Naive thymus-derived CD4-positive, alpha-beta T cell (primary cell): Measurements from ENCODE around the gene WWTR1. TPM values are rescaled to one million over a fixed set of nuclear protein-coding genes. Genes with fewer than 3 reads are reported as not detected.

ENCODE experiments used
- ATAC-seq: fragments of 150-1000 bp; cut with Tn5 transposase; 2 replicates; pipeline ENCODE4 v1.10.0; 2021; ENCODE audit warnings: mild to moderate bottlenecking, moderate library complexity
- CTCF ChIA-PET: fragments of 350-600 bp; sonication (Branson Sonifier 250); formaldehyde crosslinking; loops from one replicate; lab custom pipeline; 2021; ENCODE audit warnings: antibody characterized with exemption; lab: Charles Lee
- POLR2A ChIA-PET: fragments of 350-600 bp; sonication (Branson Sonifier 250); formaldehyde crosslinking; loops from one replicate; lab custom pipeline; 2021; ENCODE audit warnings: antibody characterized with exemption, inconsistent platforms; lab: Charles Lee
- DNase-seq, 9 donors: peaks; one replicate each; pipeline versions ENCODE4 v3.0.0 to v3.0.0-alpha.2; 2020 to 2022; ENCODE audit warnings: mixed read lengths in 1 of 9
- H3K27ac ChIP-seq: one replicate; pipeline ENCODE4 v1.7.0; 2013; ENCODE audit warnings: mild to moderate bottlenecking, low read depth, low read length, moderate library complexity
- H3K27me3 ChIP-seq, 2 donors: one replicate each; pipeline ENCODE4 v1.7.0; 2013; ENCODE audit warnings: low read length in 2 of 2, mild to moderate bottlenecking in 2 of 2, moderate library complexity in 2 of 2; ENCODE audit not compliant: control insufficient read depth in 2 of 2, insufficient read depth in 2 of 2
- H3K36me3 ChIP-seq, 3 experiments: 1 replicate in 2 of 3; 2 replicates in 1 of 3; pipeline ENCODE4 v1.7.0; 2013; ENCODE audit warnings: low read length in 3 of 3, mild to moderate bottlenecking in 3 of 3, moderate library complexity in 1 of 3; ENCODE audit not compliant: insufficient read depth in 3 of 3, control insufficient read depth in 2 of 3
- H3K4me1 ChIP-seq, 2 donors: one replicate each; pipeline ENCODE4 v1.7.0; 2013; ENCODE audit warnings: low read length in 2 of 2, mild to moderate bottlenecking in 2 of 2, moderate library complexity in 1 of 2; ENCODE audit not compliant: control insufficient read depth in 2 of 2, insufficient read depth in 2 of 2
- H3K4me3 ChIP-seq: 2 replicates; pipeline ENCODE4 v1.7.0; 2013; ENCODE audit warnings: mild to moderate bottlenecking, low read length
- H3K9me3 ChIP-seq, 3 experiments: 1 replicate in 2 of 3; 2 replicates in 1 of 3; pipeline ENCODE4 v1.7.0; 2013; ENCODE audit warnings: low read length in 3 of 3; ENCODE audit not compliant: control insufficient read depth in 2 of 3
- H3K27ac Mint-ChIP-seq, 9 donors: one replicate each; pipeline ENCODE4 v1.8.0; 2020 to 2022; ENCODE audit warnings: mixed read lengths in 9 of 9, mild to moderate bottlenecking in 8 of 9, moderate library complexity in 5 of 9, inconsistent platforms in 2 of 9
- H3K27me3 Mint-ChIP-seq, 5 donors: one replicate each; pipeline ENCODE4 v1.8.0; 2021 to 2022; ENCODE audit warnings: mixed read lengths in 5 of 5, mild to moderate bottlenecking in 1 of 5
- H3K36me3 Mint-ChIP-seq, 5 donors: one replicate each; pipeline ENCODE4 v1.8.0; 2020 to 2022; ENCODE audit warnings: mixed read lengths in 5 of 5, mild to moderate bottlenecking in 3 of 5, inconsistent platforms in 1 of 5
- H3K4me1 Mint-ChIP-seq, 7 donors: one replicate each; pipeline ENCODE4 v1.8.0; 2020 to 2022; ENCODE audit warnings: mixed read lengths in 7 of 7, mild to moderate bottlenecking in 3 of 7, inconsistent platforms in 1 of 7
- H3K4me3 Mint-ChIP-seq, 10 donors: one replicate each; pipeline ENCODE4 v1.8.0; 2020 to 2022; ENCODE audit warnings: mild to moderate bottlenecking in 10 of 10, mixed read lengths in 10 of 10, moderate library complexity in 6 of 10, inconsistent platforms in 2 of 10
- H3K9me3 Mint-ChIP-seq, 11 donors: one replicate each; pipeline ENCODE4 v1.8.0; 2020 to 2022; ENCODE audit warnings: mixed read lengths in 11 of 11, mild to moderate bottlenecking in 4 of 11, inconsistent platforms in 1 of 11, moderate library complexity in 1 of 11
- intact Hi-C, 2 donors: fragments of 100-400 bp; cut with micrococcal nuclease; formaldehyde crosslinking; loops; one replicate each; pipeline ENCODE4 v1.15.1; 2023
- polyA plus RNA-seq, 2 donors: library from polyadenylated mRNA; unstranded; fragments of 300-500 nt; fragmentation: Illumina TruSeq; gene quantifications; one replicate each; pipeline ENCODE4 v1.2.3, GENCODE V29; 2021
- total RNA-seq, 6 experiments: library from RNA in 5 of 6; stranded (reverse) in 5 of 6; gene quantifications; 1 replicate in 5 of 6; 2 replicates in 1 of 6; pipeline ENCODE4 v1.2.3 and lab custom pipeline; 2021 to 2026

Gene WWTR1
- total and polyA plus RNA-seq, 7 experiments from 2014 or later = 0.17 to 0.56 (median 0.31) TPM; not detected in 1

GRCh38 chr3:149553781-149554451 is 103.9 kb downstream of the WWTR1 start:
- Histone ChIP-seq H3K4me3 (no peak overlapping the region), H3K36me3 (no peaks in the 10 kb centered on the region), H3K27ac (no peak overlapping the region), H3K9me3 (no peaks in the 10 kb centered on the region), H3K27me3 (no peaks in the 10 kb centered on the region), H3K4me1 (no peaks in the 10 kb centered on the region)
- intact Hi-C loops = no loop called here
- H3K9me3 Mint-ChIP-seq = peaks cover 0 to 4% (median 0%) of the 10 kb centered on the region in 11 donors
- peaks cover 9 to 25% (median 14%) of the 10 kb centered on the region in 5 donors for H3K27me3 Mint-ChIP-seq
- H3K27ac Mint-ChIP-seq = no peak overlapping the region
- CTCF ChIA-PET = no interaction called here
- no peaks in the 10 kb centered on the region for H3K4me1 Mint-ChIP-seq
- DNase-seq (no peak), ATAC-seq (no peak)
- H3K4me3 Mint-ChIP-seq = no peak overlapping the region
- POLR2A ChIA-PET = no interaction called here
- H3K36me3 Mint-ChIP-seq = no peaks in the 10 kb centered on the region

DNA sequence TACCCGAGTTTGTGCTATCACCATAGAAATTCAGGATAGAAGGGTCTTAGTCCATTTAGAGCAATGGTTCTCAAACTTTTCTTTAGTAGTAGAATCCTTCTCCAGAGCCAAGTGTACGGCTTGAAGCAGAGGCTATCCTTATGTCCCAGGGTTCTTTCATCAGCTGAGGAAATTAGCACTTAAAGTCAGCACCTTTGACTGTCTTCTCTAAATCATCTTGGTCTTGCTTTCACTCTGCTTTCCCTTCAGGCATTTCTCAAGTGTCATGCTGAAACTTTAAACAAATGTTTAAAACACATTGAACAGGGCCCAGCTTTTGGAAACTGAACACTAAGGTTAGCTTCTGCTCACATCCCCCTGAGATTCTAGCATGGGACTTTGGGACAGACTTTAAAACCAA is 105.1 kb downstream of the WWTR1 start:
- H3K9me3 Mint-ChIP-seq = peaks cover 0 to 4% (median 0%) of the 10 kb centered on the region in 11 donors
- Histone ChIP-seq H3K36me3 (no peaks in the 10 kb centered on the region), H3K4me1 (no peaks in the 10 kb centered on the region), H3K27ac (no peak overlapping the region), H3K4me3 (no peak overlapping the region), H3K27me3 (no peaks in the 10 kb centered on the region), H3K9me3 (no peaks in the 10 kb centered on the region)
- H3K27me3 Mint-ChIP-seq = peaks cover 4 to 16% (median 13%) of the 10 kb centered on the region in 5 donors
- DNase-seq = no peak
- H3K4me1 Mint-ChIP-seq = no peaks in the 10 kb centered on the region
- no peaks in the 10 kb centered on the region for H3K36me3 Mint-ChIP-seq
- H3K27ac Mint-ChIP-seq = no peak overlapping the region
- ChIA-PET POLR2A (no interaction called here), CTCF (no interaction called here)
- intact Hi-C loops = no loop called here
- H3K4me3 Mint-ChIP-seq = no peak overlapping the region
- ATAC-seq = no peak

DNA sequence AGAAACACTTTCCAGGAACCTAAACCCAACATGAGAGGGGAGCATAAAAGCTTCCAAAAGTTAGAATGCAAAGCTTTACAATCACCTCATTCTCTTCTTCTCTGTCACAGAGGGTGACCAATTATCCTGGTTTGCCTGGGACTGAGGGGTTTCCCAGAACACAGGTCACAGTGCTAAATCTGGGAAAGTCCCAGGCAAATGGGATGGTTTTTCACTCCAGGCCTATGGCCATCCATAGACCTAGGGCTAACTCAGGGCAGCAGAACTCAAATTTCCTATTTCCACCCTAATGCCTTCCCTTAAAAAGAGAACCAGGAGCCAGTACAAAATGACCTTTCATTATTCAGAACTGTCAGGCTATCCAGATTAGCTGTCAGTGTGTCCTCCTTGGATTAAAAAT is 106.3 kb downstream of the WWTR1 start:
- Mint-ChIP-seq H3K27ac (no peak overlapping the region), H3K36me3 (no peaks in the 10 kb centered on the region), H3K4me3 (no peak overlapping the region), H3K4me1 (no peaks in the 10 kb centered on the region), H3K9me3 (peaks cover 0 to 4% (median 0%) of the 10 kb centered on the region in 11 donors), H3K27me3 (peaks cover 7 to 20% (median 13%) of the 10 kb centered on the region in 5 donors)
- POLR2A ChIA-PET = no interaction called here
- H3K36me3 ChIP-seq = no peaks in the 10 kb centered on the region
- H3K4me1 ChIP-seq = no peaks in the 10 kb centered on the region
- no peak overlapping the region for H3K4me3 ChIP-seq
- no peaks in the 10 kb centered on the region for H3K27me3 ChIP-seq
- no peak overlapping the region for H3K27ac ChIP-seq
- no peak for DNase-seq
- CTCF ChIA-PET = no interaction called here
- intact Hi-C loops = no loop called here
- ATAC-seq = no peak
- H3K9me3 ChIP-seq = no peaks in the 10 kb centered on the region

- Histone ChIP-seq H3K27me3 (no peaks in the 10 kb centered on the region), H3K36me3 (no peaks in the 10 kb centered on the region), H3K27ac (no peak overlapping the region), H3K4me3 (no peak overlapping the region), H3K9me3 (no peaks in the 10 kb centered on the region), H3K4me1 (no peaks in the 10 kb centered on the region)
- POLR2A ChIA-PET = no interaction called here
- CTCF ChIA-PET = no interaction called here
- H3K36me3 Mint-ChIP-seq = no peaks in the 10 kb centered on the region
- H3K9me3 Mint-ChIP-seq = peaks cover 0 to 4% (median 0%) of the 10 kb centered on the region in 11 donors
- ATAC-seq = no peak
- intact Hi-C loops = no loop called here
- DNase-seq = no peak
- no peak overlapping the region for H3K4me3 Mint-ChIP-seq
- no peak overlapping the region for H3K27ac Mint-ChIP-seq
- no peaks in the 10 kb centered on the region for H3K4me1 Mint-ChIP-seq
- H3K27me3 Mint-ChIP-seq = peaks cover 7 to 12% (median 8%) of the 10 kb centered on the region in 5 donors
Observed at GRCh38 chr3:149548669-149549065, 109.2 kb downstream of the WWTR1 start.

GRCh38 chr3:149547954-149548668 is 109.7 kb downstream of the WWTR1 start:
- H3K36me3 Mint-ChIP-seq = no peaks in the 10 kb centered on the region
- ChIA-PET POLR2A (no interaction called here), CTCF (no interaction called here)
- peaks cover 7 to 12% (median 8%) of the 10 kb centered on the region in 5 donors for H3K27me3 Mint-ChIP-seq
- Histone ChIP-seq H3K4me3 (no peak overlapping the region), H3K4me1 (no peaks in the 10 kb centered on the region), H3K27ac (no peak overlapping the region), H3K27me3 (no peaks in the 10 kb centered on the region), H3K9me3 (no peaks in the 10 kb centered on the region), H3K36me3 (no peaks in the 10 kb centered on the region)
- DNase-seq (no peak), ATAC-seq (no peak)
- H3K4me3 Mint-ChIP-seq = no peak overlapping the region
- intact Hi-C loops = no loop called here
- no peak overlapping the region for H3K27ac Mint-ChIP-seq
- H3K9me3 Mint-ChIP-seq = peaks cover 0 to 4% (median 0%) of the 10 kb centered on the region in 11 donors
- no peaks in the 10 kb centered on the region for H3K4me1 Mint-ChIP-seq

DNA sequence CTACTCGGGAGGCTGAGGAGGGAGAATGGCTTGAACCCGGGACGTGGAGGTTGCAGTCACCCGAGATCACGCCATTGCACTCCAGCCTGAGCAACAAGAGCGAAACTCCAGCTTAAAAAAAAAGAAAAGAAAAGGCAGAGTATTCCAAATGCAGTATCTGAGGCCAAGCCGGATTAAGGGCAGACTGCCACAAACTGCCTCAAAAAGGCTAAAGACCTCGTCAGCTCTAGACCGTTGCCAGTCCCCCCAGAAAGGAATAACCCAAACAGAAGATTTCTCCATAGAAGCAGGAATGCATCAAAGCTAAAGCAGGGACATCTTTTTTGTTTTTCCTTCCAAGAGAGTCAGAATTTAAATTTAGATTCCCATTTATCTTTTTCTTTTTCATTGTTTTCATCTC is 110.4 kb downstream of the WWTR1 start:
- H3K4me3 Mint-ChIP-seq = no peak overlapping the region
- H3K9me3 Mint-ChIP-seq = no peaks in the 10 kb centered on the region
- Histone ChIP-seq H3K36me3 (no peaks in the 10 kb centered on the region), H3K27ac (no peak overlapping the region), H3K4me1 (no peaks in the 10 kb centered on the region), H3K4me3 (no peak overlapping the region), H3K27me3 (no peaks in the 10 kb centered on the region), H3K9me3 (no peaks in the 10 kb centered on the region)
- POLR2A ChIA-PET = no interaction called here
- intact Hi-C loops = no loop called here
- H3K27me3 Mint-ChIP-seq = peaks cover 7 to 14% (median 8%) of the 10 kb centered on the region in 5 donors
- no peak for DNase-seq
- CTCF ChIA-PET = no interaction called here
- no peak overlapping the region for H3K27ac Mint-ChIP-seq
- H3K36me3 Mint-ChIP-seq = no peaks in the 10 kb centered on the region
- no peaks in the 10 kb centered on the region for H3K4me1 Mint-ChIP-seq
- ATAC-seq = no peak
